Measurements from ENCODE around the gene CAND2. TPM values are rescaled to one million over a fixed set of nuclear protein-coding genes. Genes with fewer than 3 reads are reported as not detected.

The CAND2 gene
- total and polyA plus RNA-seq, 2 donors: 0.42 to 1.4 TPM

GRCh38 chr3:12809001-12809400 is 12.5 kb downstream of the CAND2 start:
- 99% methylated on average over 3 of the region's 3 CpGs for WGBS
- Histone ChIP-seq H3K4me3 (ENCODE audit: low read length in 2 of 2) (no peak overlapping the region), H3K9me3 (ENCODE audit: control insufficient read depth in 2 of 2, insufficient read depth in 1 of 2, low read length in 1 of 2) (no peaks in the 10 kb centered on the region), H3K4me1 (ENCODE audit: control insufficient read depth in 2 of 2, insufficient read depth in 2 of 2, low read length in 2 of 2) (peaks cover 7 to 14% of the 10 kb centered on the region in 2 donors), H3K27ac (ENCODE audit: low read depth in 1 of 2, low read length in 1 of 2) (no peak overlapping the region), H3K36me3 (ENCODE audit: control insufficient read depth in 2 of 2, insufficient read depth in 2 of 2, low read length in 1 of 2) (peaks cover 0 to 7% of the 10 kb centered on the region in 2 donors), H3K27me3 (ENCODE audit: control insufficient read depth in 2 of 2, insufficient read depth in 1 of 2, low read length in 1 of 2) (peaks cover 0 to 3% of the 10 kb centered on the region in 2 donors)
- DNase-seq (ENCODE audit: low read depth in 6 of 9, low spot score in 9 of 9): no peak

- WGBS: 96% methylated on average over 5 of the region's 5 CpGs
- Histone ChIP-seq H3K27ac (ENCODE audit: low read depth in 1 of 2, low read length in 1 of 2) (no peak overlapping the region), H3K9me3 (ENCODE audit: control insufficient read depth in 2 of 2, insufficient read depth in 1 of 2, low read length in 1 of 2) (no peaks in the 10 kb centered on the region), H3K36me3 (ENCODE audit: control insufficient read depth in 2 of 2, insufficient read depth in 2 of 2, low read length in 1 of 2) (peaks cover 0 to 7% of the 10 kb centered on the region in 2 donors), H3K27me3 (ENCODE audit: control insufficient read depth in 2 of 2, insufficient read depth in 1 of 2, low read length in 1 of 2) (peaks cover 0 to 3% of the 10 kb centered on the region in 2 donors), H3K4me3 (ENCODE audit: low read length in 2 of 2) (peak overlapping the region in 1 of 2 donors; percentile 41), H3K4me1 (ENCODE audit: control insufficient read depth in 2 of 2, insufficient read depth in 2 of 2, low read length in 2 of 2) (peaks cover 7 to 14% of the 10 kb centered on the region in 2 donors)
- no peak for DNase-seq (ENCODE audit: low read depth in 6 of 9, low spot score in 9 of 9)
Observed at GRCh38 chr3:12809435-12809834, 13.0 kb downstream of the CAND2 start.

GRCh38 chr3:12810013-12810780 is 13.7 kb downstream of the CAND2 start:
- Histone ChIP-seq H3K27ac (ENCODE audit: low read depth in 1 of 2, low read length in 1 of 2) (peak overlapping the region in 1 of 2 donors; percentile 52), H3K36me3 (ENCODE audit: control insufficient read depth in 2 of 2, insufficient read depth in 2 of 2, low read length in 1 of 2) (peaks cover 0 to 7% of the 10 kb centered on the region in 2 donors), H3K4me3 (ENCODE audit: low read length in 2 of 2) (peak overlapping the region; percentile 41 to 74), H3K27me3 (ENCODE audit: control insufficient read depth in 2 of 2, insufficient read depth in 1 of 2, low read length in 1 of 2) (peaks cover 0 to 3% of the 10 kb centered on the region in 2 donors), H3K4me1 (ENCODE audit: control insufficient read depth in 2 of 2, insufficient read depth in 2 of 2, low read length in 2 of 2) (peaks cover 7 to 14% of the 10 kb centered on the region in 2 donors), H3K9me3 (ENCODE audit: control insufficient read depth in 2 of 2, insufficient read depth in 1 of 2, low read length in 1 of 2) (no peaks in the 10 kb centered on the region)
- WGBS: 1% methylated on average over 50 of the region's 50 CpGs
- peak; percentile 79 to 96 (median 91) for DNase-seq (ENCODE audit: low read depth in 6 of 9, low spot score in 9 of 9)

- 85% methylated on average over 5 of the region's 5 CpGs for WGBS
- DNase-seq (ENCODE audit: low read depth in 6 of 9, low spot score in 9 of 9): no peak
- Histone ChIP-seq H3K9me3 (ENCODE audit: control insufficient read depth in 2 of 2, insufficient read depth in 1 of 2, low read length in 1 of 2) (no peaks in the 10 kb centered on the region), H3K4me1 (ENCODE audit: control insufficient read depth in 2 of 2, insufficient read depth in 2 of 2, low read length in 2 of 2) (peaks cover 7 to 14% of the 10 kb centered on the region in 2 donors), H3K27ac (ENCODE audit: low read depth in 1 of 2, low read length in 1 of 2) (no peak overlapping the region), H3K36me3 (ENCODE audit: control insufficient read depth in 2 of 2, insufficient read depth in 2 of 2, low read length in 1 of 2) (peaks cover 0 to 7% of the 10 kb centered on the region in 2 donors), H3K27me3 (ENCODE audit: control insufficient read depth in 2 of 2, insufficient read depth in 1 of 2, low read length in 1 of 2) (peaks cover 0 to 3% of the 10 kb centered on the region in 2 donors), H3K4me3 (ENCODE audit: low read length in 2 of 2) (no peak overlapping the region)
Observed at GRCh38 chr3:12810961-12811360, 14.5 kb downstream of the CAND2 start.

GRCh38 chr3:12812812-12813211 is 16.3 kb downstream of the CAND2 start:
- no peak overlapping the region for H3K27ac ChIP-seq (ENCODE audit: low read depth in 1 of 2, low read length in 1 of 2)
- H3K27me3 ChIP-seq (ENCODE audit: control insufficient read depth in 2 of 2, insufficient read depth in 1 of 2, low read length in 1 of 2): peaks cover 0 to 3% of the 10 kb centered on the region in 2 donors
- H3K9me3 ChIP-seq (ENCODE audit: control insufficient read depth in 2 of 2, insufficient read depth in 1 of 2, low read length in 1 of 2): no peaks in the 10 kb centered on the region
- H3K4me3 ChIP-seq (ENCODE audit: low read length in 2 of 2): no peak overlapping the region
- peaks cover 7 to 14% of the 10 kb centered on the region in 2 donors for H3K4me1 ChIP-seq (ENCODE audit: control insufficient read depth in 2 of 2, insufficient read depth in 2 of 2, low read length in 2 of 2)
- no peak for DNase-seq (ENCODE audit: low read depth in 6 of 9, low spot score in 9 of 9)
- 94% methylated on average over 3 of the region's 3 CpGs for WGBS
- peaks cover 0 to 9% of the 10 kb centered on the region in 2 donors for H3K36me3 ChIP-seq (ENCODE audit: control insufficient read depth in 2 of 2, insufficient read depth in 2 of 2, low read length in 1 of 2)

GRCh38 chr3:12813967-12814366 is 17.5 kb downstream of the CAND2 start:
- Histone ChIP-seq H3K4me1 (ENCODE audit: control insufficient read depth in 2 of 2, insufficient read depth in 2 of 2, low read length in 2 of 2) (peaks cover 7 to 14% of the 10 kb centered on the region in 2 donors), H3K27ac (ENCODE audit: low read depth in 1 of 2, low read length in 1 of 2) (no peak overlapping the region), H3K9me3 (ENCODE audit: control insufficient read depth in 2 of 2, insufficient read depth in 1 of 2, low read length in 1 of 2) (no peaks in the 10 kb centered on the region), H3K27me3 (ENCODE audit: control insufficient read depth in 2 of 2, insufficient read depth in 1 of 2, low read length in 1 of 2) (peaks cover 0 to 3% of the 10 kb centered on the region in 2 donors), H3K36me3 (ENCODE audit: control insufficient read depth in 2 of 2, insufficient read depth in 2 of 2, low read length in 1 of 2) (peaks cover 0 to 4% of the 10 kb centered on the region in 2 donors), H3K4me3 (ENCODE audit: low read length in 2 of 2) (no peak overlapping the region)
- no peak for DNase-seq (ENCODE audit: low read depth in 6 of 9, low spot score in 9 of 9)
- 95% methylated on average over 6 of the region's 6 CpGs for WGBS

GRCh38 chr3:12815078-12815477 is 18.6 kb downstream of the CAND2 start:
- Histone ChIP-seq H3K36me3 (ENCODE audit: control insufficient read depth in 2 of 2, insufficient read depth in 2 of 2, low read length in 1 of 2) (peaks cover 0 to 4% of the 10 kb centered on the region in 2 donors), H3K27ac (ENCODE audit: low read depth in 1 of 2, low read length in 1 of 2) (no peak overlapping the region), H3K9me3 (ENCODE audit: control insufficient read depth in 2 of 2, insufficient read depth in 1 of 2, low read length in 1 of 2) (no peaks in the 10 kb centered on the region), H3K27me3 (ENCODE audit: control insufficient read depth in 2 of 2, insufficient read depth in 1 of 2, low read length in 1 of 2) (no peaks in the 10 kb centered on the region), H3K4me3 (ENCODE audit: low read length in 2 of 2) (no peak overlapping the region), H3K4me1 (ENCODE audit: control insufficient read depth in 2 of 2, insufficient read depth in 2 of 2, low read length in 2 of 2) (peaks cover 7 to 8% of the 10 kb centered on the region in 2 donors)
- 97% methylated on average over 24 of the region's 24 CpGs for WGBS
- no peak for DNase-seq (ENCODE audit: low read depth in 6 of 9, low spot score in 9 of 9)

- Histone ChIP-seq H3K4me3 (ENCODE audit: low read length in 2 of 2) (no peak overlapping the region), H3K36me3 (ENCODE audit: control insufficient read depth in 2 of 2, insufficient read depth in 2 of 2, low read length in 1 of 2) (peaks cover 0 to 4% of the 10 kb centered on the region in 2 donors), H3K27ac (ENCODE audit: low read depth in 1 of 2, low read length in 1 of 2) (no peak overlapping the region), H3K4me1 (ENCODE audit: control insufficient read depth in 2 of 2, insufficient read depth in 2 of 2, low read length in 2 of 2) (peaks cover 4 to 5% of the 10 kb centered on the region in 2 donors), H3K9me3 (ENCODE audit: control insufficient read depth in 2 of 2, insufficient read depth in 1 of 2, low read length in 1 of 2) (no peaks in the 10 kb centered on the region), H3K27me3 (ENCODE audit: control insufficient read depth in 2 of 2, insufficient read depth in 1 of 2, low read length in 1 of 2) (no peaks in the 10 kb centered on the region)
- no peak for DNase-seq (ENCODE audit: low read depth in 6 of 9, low spot score in 9 of 9)
- 93% methylated on average over 9 of the region's 9 CpGs for WGBS
Observed at GRCh38 chr3:12815719-12816118, 19.2 kb downstream of the CAND2 start.

- peaks cover 0 to 4% of the 10 kb centered on the region in 2 donors for H3K36me3 ChIP-seq (ENCODE audit: control insufficient read depth in 2 of 2, insufficient read depth in 2 of 2, low read length in 1 of 2)
- no peak overlapping the region for H3K4me3 ChIP-seq (ENCODE audit: low read length in 2 of 2)
- no peak overlapping the region for H3K27ac ChIP-seq (ENCODE audit: low read depth in 1 of 2, low read length in 1 of 2)
- no peaks in the 10 kb centered on the region for H3K27me3 ChIP-seq (ENCODE audit: control insufficient read depth in 2 of 2, insufficient read depth in 1 of 2, low read length in 1 of 2)
- WGBS: 94% methylated on average over 34 of the region's 34 CpGs
- H3K4me1 ChIP-seq (ENCODE audit: control insufficient read depth in 2 of 2, insufficient read depth in 2 of 2, low read length in 2 of 2): no peaks in the 10 kb centered on the region
- DNase-seq (ENCODE audit: low read depth in 6 of 9, low spot score in 9 of 9): no peak
- H3K9me3 ChIP-seq (ENCODE audit: control insufficient read depth in 2 of 2, insufficient read depth in 1 of 2, low read length in 1 of 2): no peaks in the 10 kb centered on the region
Observed at GRCh38 chr3:12816521-12817342, 20.3 kb downstream of the CAND2 start.

All from thymus (tissue), 11 donors.